Mesothelial cell of epicardium (in vitro differentiated cells): Measurements from ENCODE around the gene THBD. TPM values are rescaled to one million over a fixed set of nuclear protein-coding genes. Genes with fewer than 3 reads are reported as not detected.

ENCODE experiments used
- DNase-seq, 2 experiments: peaks; one replicate each; pipeline ENCODE4 v3.0.0; 2021; ENCODE audit warnings: low spot score in 2 of 2; ENCODE audit not compliant: unreplicated experiment in 2 of 2
- H3K27ac Mint-ChIP-seq: 2 replicates; pipeline ENCODE4 v1.8.0; 2021; ENCODE audit warnings: mixed read lengths
- H3K27me3 Mint-ChIP-seq: 2 replicates; pipeline ENCODE4 v1.8.0; 2021; ENCODE audit warnings: low read depth, mixed read lengths
- H3K36me3 Mint-ChIP-seq: 2 replicates; pipeline ENCODE4 v1.8.0; 2021; ENCODE audit warnings: mixed read lengths
- H3K4me1 Mint-ChIP-seq: 2 replicates; pipeline ENCODE4 v1.8.0; 2021; ENCODE audit warnings: mixed read lengths
- H3K4me3 Mint-ChIP-seq: 2 replicates; pipeline ENCODE4 v1.8.0; 2021; ENCODE audit warnings: mild to moderate bottlenecking, moderate library complexity, mixed read lengths
- H3K9me3 Mint-ChIP-seq: 2 replicates; pipeline ENCODE4 v1.8.0; 2021; ENCODE audit warnings: mixed read lengths
- total RNA-seq: library from RNA; stranded (reverse); gene quantifications from 3 replicates; pipeline ENCODE4 v1.2.1, GENCODE V29; 2021
- TF ChIP-seq, protein P1 (sequence below): fragments of 200-600 bp; sonication (generic); IDR thresholded peaks from one replicate; pipeline ENCODE4 v1.5.0; 2021; ENCODE audit warnings: antibody characterized with exemption; ENCODE audit not compliant: unreplicated experiment

THBD gene
- total RNA-seq, 1 donor from 2014 or later: 0.85 TPM

DNA sequence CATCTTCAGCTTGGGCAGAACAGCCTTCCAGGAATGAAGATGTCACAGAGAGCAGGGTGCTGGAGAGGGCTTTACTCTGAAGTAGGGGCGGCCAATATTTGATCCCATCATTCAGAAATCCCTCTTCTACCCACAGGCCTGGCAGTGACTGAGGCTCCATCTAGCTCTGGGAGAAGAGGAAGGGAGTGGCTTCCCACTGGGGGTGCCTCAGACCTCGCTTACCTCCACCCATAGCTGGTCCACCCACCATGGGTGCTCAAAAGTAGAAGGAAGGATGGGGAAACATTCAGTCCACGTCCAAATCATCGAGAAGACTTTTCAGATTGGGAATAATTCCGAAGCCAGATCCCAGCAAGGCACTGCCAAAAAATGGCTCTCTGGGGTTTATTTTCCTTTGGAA, 11.8 kb upstream of the THBD start:
- Mint-ChIP-seq H3K4me3 (no peak overlapping the region), H3K27ac (no peak overlapping the region), H3K4me1 (peaks cover 9% of the 10 kb centered on the region), H3K9me3 (peaks cover 5% of the 10 kb centered on the region), H3K36me3 (no peaks in the 10 kb centered on the region), H3K27me3 (peaks cover 13% of the 10 kb centered on the region)
- DNase-seq: no peak
- TF ChIP-seq, protein P1, sequence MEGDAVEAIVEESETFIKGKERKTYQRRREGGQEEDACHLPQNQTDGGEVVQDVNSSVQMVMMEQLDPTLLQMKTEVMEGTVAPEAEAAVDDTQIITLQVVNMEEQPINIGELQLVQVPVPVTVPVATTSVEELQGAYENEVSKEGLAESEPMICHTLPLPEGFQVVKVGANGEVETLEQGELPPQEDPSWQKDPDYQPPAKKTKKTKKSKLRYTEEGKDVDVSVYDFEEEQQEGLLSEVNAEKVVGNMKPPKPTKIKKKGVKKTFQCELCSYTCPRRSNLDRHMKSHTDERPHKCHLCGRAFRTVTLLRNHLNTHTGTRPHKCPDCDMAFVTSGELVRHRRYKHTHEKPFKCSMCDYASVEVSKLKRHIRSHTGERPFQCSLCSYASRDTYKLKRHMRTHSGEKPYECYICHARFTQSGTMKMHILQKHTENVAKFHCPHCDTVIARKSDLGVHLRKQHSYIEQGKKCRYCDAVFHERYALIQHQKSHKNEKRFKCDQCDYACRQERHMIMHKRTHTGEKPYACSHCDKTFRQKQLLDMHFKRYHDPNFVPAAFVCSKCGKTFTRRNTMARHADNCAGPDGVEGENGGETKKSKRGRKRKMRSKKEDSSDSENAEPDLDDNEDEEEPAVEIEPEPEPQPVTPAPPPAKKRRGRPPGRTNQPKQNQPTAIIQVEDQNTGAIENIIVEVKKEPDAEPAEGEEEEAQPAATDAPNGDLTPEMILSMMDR: no peak

DNA sequence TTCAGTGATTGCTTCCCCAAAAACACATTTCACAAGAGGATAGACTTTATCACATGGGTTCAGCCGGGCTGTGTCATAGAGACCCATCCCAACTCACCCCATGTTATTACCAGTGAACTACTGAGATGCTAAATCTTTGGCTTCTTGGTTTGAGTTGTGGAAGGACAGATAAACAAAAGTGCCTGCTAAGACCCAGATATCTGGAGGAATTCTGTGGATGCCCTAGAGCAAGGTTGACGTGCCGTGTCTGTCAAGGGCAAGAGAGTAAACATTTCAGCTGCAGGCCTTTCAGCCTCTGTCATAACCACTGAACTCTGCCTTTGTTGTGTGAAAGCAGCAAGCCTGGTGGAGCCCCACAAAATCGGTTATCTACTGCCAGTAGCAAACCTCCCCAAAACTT, 11.2 kb upstream of the THBD start:
- peaks cover 18% of the 10 kb centered on the region for H3K27me3 Mint-ChIP-seq
- TF ChIP-seq, protein P1: no peak
- peaks cover 5% of the 10 kb centered on the region for H3K9me3 Mint-ChIP-seq
- H3K4me1 Mint-ChIP-seq: peaks cover 9% of the 10 kb centered on the region
- no peak overlapping the region for H3K27ac Mint-ChIP-seq
- no peak overlapping the region for H3K4me3 Mint-ChIP-seq
- DNase-seq: no peak
- no peaks in the 10 kb centered on the region for H3K36me3 Mint-ChIP-seq

DNA sequence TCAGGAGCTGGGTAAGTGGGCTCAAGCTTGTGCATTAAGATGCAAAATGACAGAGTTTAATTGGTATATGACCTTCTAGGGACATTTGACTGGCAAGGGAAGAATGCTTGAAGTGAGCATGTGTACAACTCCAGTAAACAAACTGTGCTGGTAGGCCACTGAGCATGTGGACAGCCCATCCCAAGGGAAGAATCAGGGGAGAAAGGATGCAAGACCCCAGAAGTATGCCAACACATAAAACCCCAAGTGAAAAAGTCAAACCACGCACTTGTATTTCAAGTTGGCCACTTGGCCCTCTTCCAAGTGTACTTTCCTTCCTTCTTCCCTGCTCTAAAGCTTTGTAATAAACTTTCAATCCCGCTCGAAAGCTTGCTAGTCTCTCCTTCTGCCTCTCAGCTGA, 10.4 kb upstream of the THBD start:
- H3K9me3 Mint-ChIP-seq: peaks cover 5% of the 10 kb centered on the region
- no peaks in the 10 kb centered on the region for H3K36me3 Mint-ChIP-seq
- H3K4me3 Mint-ChIP-seq: no peak overlapping the region
- H3K4me1 Mint-ChIP-seq: peaks cover 9% of the 10 kb centered on the region
- DNase-seq: no peak
- H3K27me3 Mint-ChIP-seq: peaks cover 15% of the 10 kb centered on the region
- TF ChIP-seq, protein P1: no peak
- no peak overlapping the region for H3K27ac Mint-ChIP-seq

DNA sequence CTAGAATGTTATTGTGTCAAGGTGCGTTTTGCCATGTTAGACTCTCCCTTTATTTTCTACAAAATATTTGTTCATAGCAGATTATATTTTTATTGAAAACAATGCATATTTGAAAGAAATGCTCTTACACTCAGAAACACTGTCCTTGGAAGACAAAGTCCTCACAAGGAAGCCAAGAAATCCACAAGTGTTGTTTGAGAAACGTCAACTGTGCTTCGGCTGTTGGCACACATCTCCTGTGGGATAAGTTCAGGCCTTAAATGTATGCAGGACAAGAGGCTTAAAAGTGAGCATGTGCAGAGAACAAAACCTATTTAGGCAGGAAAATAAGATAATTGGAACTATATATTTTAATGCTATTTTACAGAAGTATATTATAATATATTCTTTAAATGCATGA, 9.5 kb upstream of the THBD start:
- no peak overlapping the region for H3K4me3 Mint-ChIP-seq
- peaks cover 5% of the 10 kb centered on the region for H3K9me3 Mint-ChIP-seq
- DNase-seq: no peak
- TF ChIP-seq, protein P1: no peak
- peaks cover 17% of the 10 kb centered on the region for H3K27me3 Mint-ChIP-seq
- H3K4me1 Mint-ChIP-seq: peaks cover 9% of the 10 kb centered on the region
- no peaks in the 10 kb centered on the region for H3K36me3 Mint-ChIP-seq
- H3K27ac Mint-ChIP-seq: no peak overlapping the region

DNA sequence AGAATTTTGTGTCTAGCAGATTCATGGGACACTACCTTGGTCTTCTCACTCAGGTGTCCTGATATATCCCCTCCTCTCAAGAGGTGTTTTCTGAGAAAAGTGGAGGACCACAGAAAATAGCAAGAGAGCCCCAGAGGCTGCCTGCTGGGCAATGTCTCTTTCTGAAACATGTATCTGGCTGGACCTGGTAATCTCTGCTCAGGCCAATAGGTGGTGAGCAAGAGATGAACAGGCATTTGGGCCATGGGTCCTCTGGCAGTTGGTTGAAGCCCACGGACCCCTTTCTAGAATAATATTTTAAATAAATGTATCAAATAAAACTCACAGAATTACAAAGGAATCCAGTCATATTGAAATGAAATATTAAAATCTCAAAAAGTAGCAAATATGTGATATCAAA, 8.8 kb upstream of the THBD start:
- TF ChIP-seq, protein P1: no peak
- Mint-ChIP-seq H3K4me1 (peaks cover 9% of the 10 kb centered on the region), H3K36me3 (no peaks in the 10 kb centered on the region), H3K27me3 (peaks cover 24% of the 10 kb centered on the region), H3K9me3 (peaks cover 5% of the 10 kb centered on the region), H3K27ac (no peak overlapping the region), H3K4me3 (no peak overlapping the region)
- DNase-seq: no peak

DNA sequence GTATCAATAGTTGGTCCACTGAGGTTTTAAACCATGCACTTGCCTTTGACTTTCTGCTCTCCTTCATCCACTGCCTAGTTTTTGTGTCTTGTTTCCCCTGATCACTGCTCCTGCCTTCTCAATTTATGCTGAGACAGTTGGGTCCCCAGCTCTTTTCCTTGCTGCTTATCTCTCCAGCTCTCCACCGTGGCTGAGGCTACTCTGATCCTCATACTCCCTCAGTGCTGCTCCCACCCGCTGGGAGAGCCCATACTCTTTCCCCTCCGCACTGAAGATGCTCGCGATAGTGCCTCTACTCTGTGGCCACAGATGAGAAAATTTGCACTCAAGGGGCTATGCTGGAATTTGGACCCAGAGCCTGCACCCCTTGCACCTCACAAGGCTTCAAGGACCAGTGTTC, 3.4 kb upstream of the THBD start:
- no peak overlapping the region for H3K27ac Mint-ChIP-seq
- peaks cover 5% of the 10 kb centered on the region for H3K9me3 Mint-ChIP-seq
- H3K4me3 Mint-ChIP-seq: no peak overlapping the region
- peaks cover 76% of the 10 kb centered on the region for H3K27me3 Mint-ChIP-seq
- no peaks in the 10 kb centered on the region for H3K36me3 Mint-ChIP-seq
- TF ChIP-seq, protein P1: no peak
- no peak for DNase-seq
- H3K4me1 Mint-ChIP-seq: peaks cover 14% of the 10 kb centered on the region
